ENCODE data around the gene ZKSCAN5. TPM values are rescaled to one million over a fixed set of nuclear protein-coding genes. Genes with fewer than 3 reads are reported as not detected.

ZKSCAN5 gene
- total and polyA plus RNA-seq, 2 of the 8 experiments (the other 6 are each of a cell fraction or from before 2014, with no cell fraction given): 5.3 to 13.5 TPM

DNA sequence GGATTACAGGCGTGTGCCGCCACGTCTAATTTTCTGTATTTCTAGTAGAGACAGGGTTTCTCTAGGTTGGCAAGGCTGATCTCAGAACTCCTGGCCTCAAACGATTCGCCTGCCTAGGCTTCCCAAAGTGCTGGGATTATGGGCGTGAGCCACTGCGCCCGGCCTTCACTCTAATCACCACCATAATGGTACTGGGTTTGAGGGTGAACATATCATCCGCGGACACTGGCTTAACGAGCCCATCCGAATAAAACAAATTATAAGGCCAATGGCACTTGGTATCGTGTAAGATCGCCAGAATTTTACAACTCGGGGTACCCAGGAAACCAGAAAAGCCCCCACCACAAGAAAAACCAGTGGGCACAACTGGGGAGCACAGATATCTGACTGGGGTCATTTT is 46.9 kb downstream of the ZKSCAN5 start (continued):
- TF ChIP-seq CHD7 (IDR thresholded peaks at IDR 0.05; ENCODE audit: insufficient replicate concordance, low read length): no peak
- TF ChIP-seq CHD1 (IDR thresholded peaks at IDR 0.05; ENCODE audit: low read depth, low read length): no peak
- TF ChIP-seq RXRA (IDR thresholded peaks at IDR 0.05; ENCODE audit: insufficient read depth, low read depth, low read length): no peak
- TF ChIP-seq RNF2 (IDR thresholded peaks at IDR 0.05; ENCODE audit: borderline replicate concordance, low read depth, low read length, missing control alignments, poor library complexity, severe bottlenecking): no peak
- no peak for TF ChIP-seq TAF1 (IDR thresholded peaks at IDR 0.05; ENCODE audit: low read depth, low read length)
- no peak for TF ChIP-seq RAD21 (IDR thresholded peaks at IDR 0.05 in 1 of 2, conservative IDR thresholded peaks at IDR 0.05 in 1 of 2; ENCODE audit: low read depth in 2 of 2, low read length in 2 of 2)
- no peak for TF ChIP-seq ZNF274 (IDR thresholded peaks at IDR 0.05; ENCODE audit: borderline replicate concordance, extremely low read depth, low read length)
- no peak for TF ChIP-seq RBBP5 (IDR thresholded peaks at IDR 0.05; ENCODE audit: borderline replicate concordance, low read depth, low read length)
- TF ChIP-seq SP2 (IDR thresholded peaks at IDR 0.05; ENCODE audit: low read length): no peak
- TF ChIP-seq SRF (IDR thresholded peaks at IDR 0.05; ENCODE audit: low read depth, low read length): no peak
